KMS-11 (cell line): Measurements from ENCODE around the gene MPPED1.

ENCODE experiments used
- H2AFZ ChIP-seq: fragments of 200-600 bp; sonication (generic); 2 replicates; pipeline ENCODE4 v1.6.1; 2016; ENCODE audit warnings: antibody characterized with exemption, mixed run types, low read depth
- H3K27ac ChIP-seq: fragments of 200-600 bp; sonication (generic); 2 replicates; pipeline ENCODE4 v1.6.1; 2016; ENCODE audit warnings: mild to moderate bottlenecking, mixed run types
- H3K27me3 ChIP-seq: fragments of 200-600 bp; sonication (generic); 2 replicates; pipeline ENCODE4 v1.6.1; 2017; ENCODE audit warnings: mild to moderate bottlenecking, low read depth, mixed run types, moderate library complexity; ENCODE audit not compliant: insufficient read depth
- H3K36me3 ChIP-seq: fragments of 200-600 bp; sonication (generic); 2 replicates; pipeline ENCODE4 v1.6.1; 2017; ENCODE audit warnings: mild to moderate bottlenecking, mixed run types; ENCODE audit not compliant: insufficient read depth
- H3K4me1 ChIP-seq: fragments of 200-600 bp; sonication (generic); 2 replicates; pipeline ENCODE4 v1.6.1; 2016; ENCODE audit warnings: mild to moderate bottlenecking, low read depth, mixed run types; ENCODE audit not compliant: poor library complexity, severe bottlenecking
- H3K4me2 ChIP-seq: fragments of 200-600 bp; sonication (generic); 2 replicates; pipeline ENCODE4 v1.7.0; 2016; ENCODE audit warnings: mild to moderate bottlenecking, mixed run types
- H3K4me3 ChIP-seq: fragments of 200-600 bp; sonication (generic); IDR thresholded peaks from 2 replicates; pipeline ENCODE4 v1.6.1; 2017; ENCODE audit warnings: low read depth, low read length, mixed read lengths; ENCODE audit not compliant: insufficient read depth
- H3K79me2 ChIP-seq: fragments of 200-600 bp; sonication (generic); 2 replicates; pipeline ENCODE4 v1.6.1; 2016; ENCODE audit warnings: low read depth, mixed run types; ENCODE audit not compliant: insufficient read depth
- H3K9ac ChIP-seq: fragments of 200-600 bp; sonication (generic); 2 replicates; pipeline ENCODE4 v1.6.1; 2016; ENCODE audit warnings: mild to moderate bottlenecking, mixed run types
- H4K20me1 ChIP-seq: fragments of 200-600 bp; sonication (generic); 2 replicates; pipeline ENCODE4 v1.6.1; 2016; ENCODE audit warnings: mild to moderate bottlenecking, mixed run types; ENCODE audit not compliant: insufficient read depth
- TF ChIP-seq, protein P1 (sequence below): fragments of 200-600 bp; sonication (generic); conservative IDR thresholded peaks from 2 replicates; pipeline ENCODE4 v1.6.1; 2017; ENCODE audit warnings: low read depth, mild to moderate bottlenecking, antibody characterized with exemption, low read length, moderate library complexity, mixed read lengths

MPPED1 gene

GRCh38 chr22:43451371-43452050 lies 39.7 kb downstream of the MPPED1 start:
- Histone ChIP-seq H3K36me3 (no peaks in the 10 kb centered on the region), H3K4me1 (no peaks in the 10 kb centered on the region), H3K4me2 (no peak overlapping the region), H3K4me3 (no peak overlapping the region), H3K9ac (no peak overlapping the region), H3K27me3 (peaks cover 15% of the 10 kb centered on the region; the same call in 1 of the 2 replicates), H3K79me2 (no peaks in the 10 kb centered on the region), H4K20me1 (no peaks in the 10 kb centered on the region), H3K27ac (no peak overlapping the region), H2AFZ (no peak overlapping the region)
- TF ChIP-seq, protein P1, sequence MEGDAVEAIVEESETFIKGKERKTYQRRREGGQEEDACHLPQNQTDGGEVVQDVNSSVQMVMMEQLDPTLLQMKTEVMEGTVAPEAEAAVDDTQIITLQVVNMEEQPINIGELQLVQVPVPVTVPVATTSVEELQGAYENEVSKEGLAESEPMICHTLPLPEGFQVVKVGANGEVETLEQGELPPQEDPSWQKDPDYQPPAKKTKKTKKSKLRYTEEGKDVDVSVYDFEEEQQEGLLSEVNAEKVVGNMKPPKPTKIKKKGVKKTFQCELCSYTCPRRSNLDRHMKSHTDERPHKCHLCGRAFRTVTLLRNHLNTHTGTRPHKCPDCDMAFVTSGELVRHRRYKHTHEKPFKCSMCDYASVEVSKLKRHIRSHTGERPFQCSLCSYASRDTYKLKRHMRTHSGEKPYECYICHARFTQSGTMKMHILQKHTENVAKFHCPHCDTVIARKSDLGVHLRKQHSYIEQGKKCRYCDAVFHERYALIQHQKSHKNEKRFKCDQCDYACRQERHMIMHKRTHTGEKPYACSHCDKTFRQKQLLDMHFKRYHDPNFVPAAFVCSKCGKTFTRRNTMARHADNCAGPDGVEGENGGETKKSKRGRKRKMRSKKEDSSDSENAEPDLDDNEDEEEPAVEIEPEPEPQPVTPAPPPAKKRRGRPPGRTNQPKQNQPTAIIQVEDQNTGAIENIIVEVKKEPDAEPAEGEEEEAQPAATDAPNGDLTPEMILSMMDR: no peak

GRCh38 chr22:43455846-43456245 lies 44.0 kb downstream of the MPPED1 start:
- no peaks in the 10 kb centered on the region for H4K20me1 ChIP-seq
- H3K9ac ChIP-seq: no peak overlapping the region
- H3K4me1 ChIP-seq: no peaks in the 10 kb centered on the region
- H3K4me2 ChIP-seq: no peak overlapping the region
- no peak overlapping the region for H3K27ac ChIP-seq
- H2AFZ ChIP-seq: no peak overlapping the region
- TF ChIP-seq, protein P1: no peak
- peaks cover 16% of the 10 kb centered on the region; the same call in 1 of the 2 replicates for H3K27me3 ChIP-seq
- H3K36me3 ChIP-seq: no peaks in the 10 kb centered on the region
- H3K4me3 ChIP-seq: no peak overlapping the region
- H3K79me2 ChIP-seq: no peaks in the 10 kb centered on the region

GRCh38 chr22:43457002-43457401 lies 45.2 kb downstream of the MPPED1 start:
- TF ChIP-seq, protein P1: no peak
- no peaks in the 10 kb centered on the region for H3K4me1 ChIP-seq
- peaks cover 16% of the 10 kb centered on the region; the same call in 1 of the 2 replicates for H3K27me3 ChIP-seq
- no peak overlapping the region for H2AFZ ChIP-seq
- no peaks in the 10 kb centered on the region for H3K36me3 ChIP-seq
- no peak overlapping the region for H3K4me3 ChIP-seq
- H3K27ac ChIP-seq: no peak overlapping the region
- no peaks in the 10 kb centered on the region for H3K79me2 ChIP-seq
- H4K20me1 ChIP-seq: no peaks in the 10 kb centered on the region
- no peak overlapping the region for H3K9ac ChIP-seq
- H3K4me2 ChIP-seq: no peak overlapping the region

DNA sequence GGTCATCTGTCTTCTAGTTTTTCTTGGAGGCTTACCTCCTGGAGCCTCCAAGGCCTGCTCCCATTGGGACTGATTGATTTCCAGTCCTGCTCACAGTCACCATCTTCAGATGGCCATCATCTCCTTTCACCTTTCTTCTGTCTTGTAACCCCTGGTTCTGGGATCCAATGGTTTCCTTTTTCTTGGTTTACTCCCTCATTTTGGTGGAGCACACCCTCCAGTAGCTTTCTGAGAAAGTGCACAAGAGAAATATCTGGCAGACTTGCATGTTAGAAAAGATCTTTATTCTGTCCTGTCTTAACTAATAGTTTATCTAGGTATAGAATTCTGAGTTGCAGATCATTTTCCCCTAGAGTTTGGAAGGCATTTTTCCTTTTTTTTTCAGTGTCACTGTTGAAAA lies 50.9 kb downstream of the MPPED1 start:
- no peak overlapping the region for H2AFZ ChIP-seq
- TF ChIP-seq, protein P1: no peak

More for the DNA sequence above, 50.9 kb downstream of the MPPED1 start:
- Histone ChIP-seq H3K27ac (no peak overlapping the region), H3K9ac (no peak overlapping the region), H4K20me1 (no peaks in the 10 kb centered on the region), H3K4me3 (no peak overlapping the region), H3K4me2 (no peak overlapping the region), H3K36me3 (no peaks in the 10 kb centered on the region), H3K79me2 (no peaks in the 10 kb centered on the region), H3K27me3 (peaks cover 7% of the 10 kb centered on the region; the same call in 1 of the 2 replicates), H3K4me1 (no peaks in the 10 kb centered on the region)
